ENCODE results near the gene AUH. TPM values are rescaled to one million over a fixed set of nuclear protein-coding genes. Genes with fewer than 3 reads are reported as not detected.
A peak's percentile ranks its signal among the peaks of the same experiment; 100 is the strongest.

Gene AUH
- total RNA-seq, 1 experiment from 2014 or later, result 29.0 TPM

DNA sequence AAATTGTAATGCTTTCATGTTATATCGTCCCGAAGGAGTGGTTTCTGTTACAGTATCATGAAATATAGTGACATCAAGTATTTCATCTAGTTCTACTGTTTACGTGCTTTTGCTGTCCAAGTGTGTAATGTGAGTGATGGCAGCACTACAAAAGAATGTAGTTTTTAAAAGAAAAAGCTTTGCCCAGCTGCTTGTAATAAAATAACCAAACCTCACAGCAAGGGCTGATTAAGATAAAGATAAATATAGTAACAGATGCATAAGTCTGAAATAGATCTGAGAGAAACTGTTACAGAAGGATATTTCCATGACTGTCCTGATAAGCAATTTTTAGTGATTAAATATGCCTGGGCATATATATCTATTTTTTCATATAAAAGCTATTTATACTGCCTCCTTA is 106.4 kb downstream of the AUH start:
- no peaks in the 10 kb centered on the region for H3K4me1 ChIP-seq (ENCODE audit: control insufficient read depth in 1 of 2, insufficient read depth in 2 of 2, low read length in 2 of 2)
- TF ChIP-seq EZH2phosphoT487 (IDR thresholded peaks at IDR 0.05; ENCODE audit: borderline replicate concordance) (no peak), SRF (IDR thresholded peaks at IDR 0.05; ENCODE audit: low read depth) (no peak), SIN3A (IDR thresholded peaks at IDR 0.05; ENCODE audit: low read depth) (no peak), JUND (IDR thresholded peaks at IDR 0.05) (no peak), POLR2AphosphoS5 (IDR thresholded peaks at IDR 0.05; ENCODE audit: low read depth, low read length) (no peak), ZNF274 (IDR thresholded peaks at IDR 0.05; ENCODE audit: low read depth, low read length) (no peak), POLR2A (IDR thresholded peaks at IDR 0.05; ENCODE audit: borderline replicate concordance, extremely low read depth, insufficient read depth, insufficient read length) (no peak), EZH2 (IDR thresholded peaks at IDR 0.05) (no peak), ELF1 (IDR thresholded peaks at IDR 0.05; ENCODE audit: borderline replicate concordance, low read depth) (no peak), FOSL1 (IDR thresholded peaks at IDR 0.05; ENCODE audit: low read depth) (no peak), TCF7L2 (IDR thresholded peaks at IDR 0.05; ENCODE audit: borderline replicate concordance, extremely low read depth, insufficient read depth, insufficient read length) (no peak), SP1 (IDR thresholded peaks at IDR 0.05; ENCODE audit: low read depth) (no peak)
- TF ChIP-seq, protein P1, sequence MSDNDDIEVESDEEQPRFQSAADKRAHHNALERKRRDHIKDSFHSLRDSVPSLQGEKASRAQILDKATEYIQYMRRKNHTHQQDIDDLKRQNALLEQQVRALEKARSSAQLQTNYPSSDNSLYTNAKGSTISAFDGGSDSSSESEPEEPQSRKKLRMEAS (IDR thresholded peaks at IDR 0.05), result no peak
- no peak overlapping the region for H2AFZ ChIP-seq (ENCODE audit: low read depth, low read length, poor library complexity, severe bottlenecking)
- H3K9me3 ChIP-seq (ENCODE audit: control insufficient read depth in 1 of 2, insufficient read depth in 1 of 2, low read depth in 1 of 2, low read length in 2 of 2), result no peaks in the 10 kb centered on the region
- no peak for ATAC-seq
- H3K9ac ChIP-seq (ENCODE audit: low read length), result no peak overlapping the region
- intact Hi-C loops (cut with micrococcal nuclease), result no loop called here
- H3K4me2 ChIP-seq (ENCODE audit: low read length), result no peak overlapping the region
- no peaks in the 10 kb centered on the region for H4K20me1 ChIP-seq (ENCODE audit: insufficient read depth)
- H3K9me2 ChIP-seq (ENCODE audit: insufficient read depth), result no peaks in the 10 kb centered on the region
- ChIA-PET CTCF (no interaction called here), POLR2A (no interaction called here), RAD21 (ENCODE audit: low non-redundant PET in 1 of 2, low total read pairs in 2 of 2, uncharacterized antibody in 2 of 2, unreplicated experiment in 2 of 2) (no interaction called here)
- BruUV-seq (replicated peaks), result no TSS peak
- no peak for DNase-seq (ENCODE audit: low read depth, low spot score)
- no peaks in the 10 kb centered on the region for H3K79me2 ChIP-seq (ENCODE audit: insufficient read depth, low read length)
- H3K4me3 ChIP-seq (replicated peaks in 1 of 2; ENCODE audit: low read depth in 1 of 2, low read length in 2 of 2), result no peak overlapping the region
- no peak overlapping the region for H3K27ac ChIP-seq (ENCODE audit: low read depth, low read length)
- H3K27me3 ChIP-seq (ENCODE audit: insufficient read depth, low read length), result no peaks in the 10 kb centered on the region
- H3K36me3 ChIP-seq (ENCODE audit: control insufficient read depth in 1 of 2, insufficient read depth in 2 of 2, low read length in 2 of 2), result no peaks in the 10 kb centered on the region

DNA sequence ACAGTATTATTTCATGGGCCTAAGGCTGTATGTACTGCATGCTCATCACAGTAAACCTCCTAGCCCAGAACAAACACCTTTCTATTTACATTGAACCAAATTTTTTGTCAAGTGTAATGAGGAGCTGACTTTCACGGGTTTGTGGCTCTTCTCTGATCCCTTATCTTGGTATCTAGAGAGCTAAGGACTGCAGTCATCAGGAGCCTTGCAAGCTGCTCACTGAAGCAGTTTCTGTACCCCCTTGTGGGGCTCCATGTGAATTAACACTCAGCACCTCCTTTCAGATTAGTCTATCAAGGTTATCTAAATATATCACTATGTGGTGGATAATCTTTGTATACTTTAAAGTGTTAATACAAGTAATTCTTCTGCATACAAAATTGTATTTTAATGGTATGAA is 108.2 kb downstream of the AUH start:
- intact Hi-C loops (cut with micrococcal nuclease), result no loop called here
- Histone ChIP-seq H3K9ac (ENCODE audit: low read length) (no peak overlapping the region), H3K79me2 (ENCODE audit: insufficient read depth, low read length) (no peaks in the 10 kb centered on the region), H3K4me3 (replicated peaks in 1 of 2; ENCODE audit: low read depth in 1 of 2, low read length in 2 of 2) (no peak overlapping the region), H3K36me3 (ENCODE audit: control insufficient read depth in 1 of 2, insufficient read depth in 2 of 2, low read length in 2 of 2) (no peaks in the 10 kb centered on the region), H3K27me3 (ENCODE audit: insufficient read depth, low read length) (no peaks in the 10 kb centered on the region), H3K9me2 (ENCODE audit: insufficient read depth) (no peaks in the 10 kb centered on the region), H3K4me2 (ENCODE audit: low read length) (no peak overlapping the region), H4K20me1 (ENCODE audit: insufficient read depth) (no peaks in the 10 kb centered on the region), H3K4me1 (ENCODE audit: control insufficient read depth in 1 of 2, insufficient read depth in 2 of 2, low read length in 2 of 2) (no peaks in the 10 kb centered on the region), H3K9me3 (ENCODE audit: control insufficient read depth in 1 of 2, insufficient read depth in 1 of 2, low read depth in 1 of 2, low read length in 2 of 2) (no peaks in the 10 kb centered on the region), H3K27ac (ENCODE audit: low read depth, low read length) (no peak overlapping the region), H2AFZ (ENCODE audit: low read depth, low read length, poor library complexity, severe bottlenecking) (no peak overlapping the region)
- ChIA-PET CTCF (no interaction called here), RAD21 (ENCODE audit: low non-redundant PET in 1 of 2, low total read pairs in 2 of 2, uncharacterized antibody in 2 of 2, unreplicated experiment in 2 of 2) (interaction anchor here in 1 of 2 experiments (1.3 kb wide), 1 partner anchor 164 kb away, joined by 3 read pairs; no protein-coding TSS in a partner anchor), POLR2A (interaction anchor here (0.8 kb wide), 1 partner anchor 55 kb away, joined by 3 read pairs; no protein-coding TSS in a partner anchor)
- ATAC-seq, result peak; percentile 54; the same call in 1 of the 2 replicates
- DNase-seq (ENCODE audit: low read depth, low spot score), result peak; percentile 6
- no TSS peak for BruUV-seq (replicated peaks)
- TF ChIP-seq CEBPB (IDR thresholded peaks at IDR 0.05; ENCODE audit: low read depth), result no peak
- TF ChIP-seq, protein P2, sequence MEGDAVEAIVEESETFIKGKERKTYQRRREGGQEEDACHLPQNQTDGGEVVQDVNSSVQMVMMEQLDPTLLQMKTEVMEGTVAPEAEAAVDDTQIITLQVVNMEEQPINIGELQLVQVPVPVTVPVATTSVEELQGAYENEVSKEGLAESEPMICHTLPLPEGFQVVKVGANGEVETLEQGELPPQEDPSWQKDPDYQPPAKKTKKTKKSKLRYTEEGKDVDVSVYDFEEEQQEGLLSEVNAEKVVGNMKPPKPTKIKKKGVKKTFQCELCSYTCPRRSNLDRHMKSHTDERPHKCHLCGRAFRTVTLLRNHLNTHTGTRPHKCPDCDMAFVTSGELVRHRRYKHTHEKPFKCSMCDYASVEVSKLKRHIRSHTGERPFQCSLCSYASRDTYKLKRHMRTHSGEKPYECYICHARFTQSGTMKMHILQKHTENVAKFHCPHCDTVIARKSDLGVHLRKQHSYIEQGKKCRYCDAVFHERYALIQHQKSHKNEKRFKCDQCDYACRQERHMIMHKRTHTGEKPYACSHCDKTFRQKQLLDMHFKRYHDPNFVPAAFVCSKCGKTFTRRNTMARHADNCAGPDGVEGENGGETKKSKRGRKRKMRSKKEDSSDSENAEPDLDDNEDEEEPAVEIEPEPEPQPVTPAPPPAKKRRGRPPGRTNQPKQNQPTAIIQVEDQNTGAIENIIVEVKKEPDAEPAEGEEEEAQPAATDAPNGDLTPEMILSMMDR (IDR thresholded peaks at IDR 0.05 in 2 of 3, conservative IDR thresholded peaks at IDR 0.05 in 1 of 3; ENCODE audit: borderline replicate concordance in 1 of 3, insufficient read depth in 1 of 3, low read depth in 2 of 3, low read length in 2 of 3), result 0 out of 6 replicates have a peak, but pooled peaks of 2 of the 3 experiments have one; percentile 11 to 15
- no peak for TF ChIP-seq YY1 (IDR thresholded peaks at IDR 0.05; ENCODE audit: extremely low read depth, insufficient replicate concordance, low read depth, low read length)
- TF ChIP-seq RAD21 (IDR thresholded peaks at IDR 0.05; ENCODE audit: low read depth), result peak; percentile 32

Measured in HCT116 (cell line).